PFSK-1 (cell line): ENCODE measurements around the gene JPH3.

Experiments used
- FOXP2 ChIP-seq: optimal IDR thresholded peaks from 2 replicates; pipeline ENCODE3; 2011; ENCODE audit warnings: borderline replicate concordance, control low read depth, inconsistent platforms; ENCODE audit not compliant: insufficient read depth; ENCODE audit errors: extremely low read length, extremely low read depth
- POLR2AphosphoS5 ChIP-seq: IDR thresholded peaks from 2 replicates; pipeline ENCODE4 v1.6.1; 2012; ENCODE audit warnings: low read depth, mild to moderate bottlenecking, control low read depth, low read length, moderate library complexity
- REST ChIP-seq, 2 experiments: IDR thresholded peaks; 2 replicates each; pipeline versions ENCODE4 v1.6.1 to v1.8.0; 2011 to 2012; ENCODE audit warnings: low read depth in 2 of 2, low read length in 2 of 2, control low read depth in 1 of 2, inconsistent platforms in 1 of 2, mild to moderate bottlenecking in 1 of 2, moderate library complexity in 1 of 2; ENCODE audit not compliant: insufficient read depth in 1 of 2
- SIN3A ChIP-seq: IDR thresholded peaks from 2 replicates; pipeline ENCODE4 v1.6.1; 2012; ENCODE audit warnings: mild to moderate bottlenecking, low read length, moderate library complexity, borderline replicate concordance; ENCODE audit not compliant: insufficient read depth
- TAF1 ChIP-seq: IDR thresholded peaks from 2 replicates; pipeline ENCODE4 v1.6.1; 2012; ENCODE audit warnings: low read length, control low read depth, borderline replicate concordance; ENCODE audit not compliant: insufficient read depth

GRCh38 chr16:87740441-87740840 is 138.1 kb downstream of the JPH3 start:
- TF ChIP-seq REST (IDR thresholded peaks at IDR 0.05; ENCODE audit: insufficient read depth in 1 of 2, low read depth in 2 of 2, low read length in 2 of 2) (no peak), POLR2AphosphoS5 (no peak), TAF1 (no peak), SIN3A (no peak), FOXP2 (no peak)
